ENCODE measurements around the gene NFIA. TPM values are rescaled to one million over a fixed set of nuclear protein-coding genes. Genes with fewer than 3 reads are reported as not detected.
"Not testable (repeated sequence)": the region's sequence is repeated elsewhere in the genome, so short reads cannot be mapped to it uniquely, and the experiment has no call there.

NFIA gene
- total and polyA plus RNA-seq, 5 donors from 2014 or later = 0.86 to 3.9 (median 1.7) TPM

DNA sequence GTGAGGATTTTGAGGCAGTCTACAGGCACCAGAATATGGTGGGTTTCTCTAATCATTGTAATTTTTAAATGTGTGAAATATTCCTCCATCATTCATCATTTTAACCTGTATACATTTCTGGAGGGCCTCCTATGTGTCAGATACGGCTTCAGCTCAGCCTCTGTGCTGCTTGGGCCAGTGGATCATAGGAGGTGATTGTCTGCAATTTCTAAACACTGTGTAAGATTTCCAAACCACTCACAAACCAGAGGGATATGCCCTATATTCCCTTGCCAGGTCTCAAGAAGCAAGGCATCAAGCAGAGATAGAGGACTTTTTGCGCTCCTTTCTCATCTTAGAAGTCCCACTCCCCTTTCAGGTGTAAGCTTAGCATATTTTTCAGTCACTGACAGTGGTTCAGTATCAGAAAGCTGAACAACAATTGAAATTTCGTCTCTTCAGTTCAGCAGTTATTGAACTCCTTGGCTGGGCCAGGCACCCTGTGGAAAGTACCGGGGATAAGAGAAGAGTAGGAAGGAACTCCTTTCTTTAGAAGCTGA is 190.9 kb downstream of the NFIA start:
- H3K4me3 ChIP-seq (ENCODE audit: low read depth, low read length) = no peak overlapping the region
- Mint-ChIP-seq H3K27me3 (peaks cover 11% of the 10 kb centered on the region), H3K27ac (no peak overlapping the region), H3K36me3 (no peaks in the 10 kb centered on the region), H3K4me3 (no peak overlapping the region), H3K4me1 (peaks cover 0 to 20% (median 6%) of the 10 kb centered on the region in 4 donors), H3K9me3 (peaks cover 0 to 1% (median 0%) of the 10 kb centered on the region in 7 donors)
- H3K27ac ChIP-seq (ENCODE audit: insufficient read depth, low read length, poor library complexity, severe bottlenecking) = no peak overlapping the region
- no peaks in the 10 kb centered on the region for H3K27me3 ChIP-seq (ENCODE audit: control insufficient read depth, insufficient read depth, low read length)
- ATAC-seq (ENCODE audit: low read depth in 2 of 2) (no peak), DNase-seq (no peak)
- H3K36me3 ChIP-seq (ENCODE audit: control insufficient read depth, insufficient read depth, low read length) = no peaks in the 10 kb centered on the region
- H3K4me1 ChIP-seq (ENCODE audit: control insufficient read depth, insufficient read depth, low read length, poor library complexity, severe bottlenecking) = peaks cover 3% of the 10 kb centered on the region
- no peaks in the 10 kb centered on the region for H3K9me3 ChIP-seq (ENCODE audit: control insufficient read depth in 2 of 2, low read length in 2 of 2)

DNA sequence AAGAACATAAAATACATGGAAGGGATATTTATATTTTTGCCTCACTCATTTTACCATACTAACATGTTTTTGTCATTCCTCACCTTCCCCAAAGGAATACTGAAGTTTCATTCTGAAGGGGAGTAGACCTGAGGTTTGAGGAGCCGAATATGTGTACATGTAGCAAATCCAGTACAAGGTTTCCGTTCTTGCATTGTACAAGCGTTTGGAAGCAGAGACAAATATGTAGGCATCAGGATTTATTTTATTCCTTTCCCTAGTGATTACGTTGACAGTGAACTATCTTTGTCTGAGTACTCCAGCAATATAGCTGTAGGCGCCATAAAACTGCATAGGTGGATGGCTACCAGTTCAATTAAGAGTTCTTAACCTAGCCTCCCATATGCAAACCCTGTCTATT is 191.5 kb downstream of the NFIA start:
- H3K36me3 Mint-ChIP-seq = peaks cover under 1% of the 10 kb centered on the region
- no peak overlapping the region for H3K4me3 Mint-ChIP-seq
- ATAC-seq (ENCODE audit: low read depth in 2 of 2) (no peak), DNase-seq (no peak)
- H3K9me3 ChIP-seq (ENCODE audit: control insufficient read depth in 2 of 2, low read length in 2 of 2) = no peaks in the 10 kb centered on the region
- peaks cover 0 to 22% (median 6%) of the 10 kb centered on the region in 4 donors for H3K4me1 Mint-ChIP-seq
- peaks cover 0 to 1% (median 0%) of the 10 kb centered on the region in 7 donors for H3K9me3 Mint-ChIP-seq
- H3K4me3 ChIP-seq (ENCODE audit: low read depth, low read length) = no peak overlapping the region
- H3K27me3 ChIP-seq (ENCODE audit: control insufficient read depth, insufficient read depth, low read length) = no peaks in the 10 kb centered on the region
- no peaks in the 10 kb centered on the region for H3K36me3 ChIP-seq (ENCODE audit: control insufficient read depth, insufficient read depth, low read length)
- H3K27me3 Mint-ChIP-seq = peaks cover 15% of the 10 kb centered on the region
- no peak overlapping the region for H3K27ac ChIP-seq (ENCODE audit: insufficient read depth, low read length, poor library complexity, severe bottlenecking)
- H3K4me1 ChIP-seq (ENCODE audit: control insufficient read depth, insufficient read depth, low read length, poor library complexity, severe bottlenecking) = peaks cover 3% of the 10 kb centered on the region
- H3K27ac Mint-ChIP-seq = no peak overlapping the region

DNA sequence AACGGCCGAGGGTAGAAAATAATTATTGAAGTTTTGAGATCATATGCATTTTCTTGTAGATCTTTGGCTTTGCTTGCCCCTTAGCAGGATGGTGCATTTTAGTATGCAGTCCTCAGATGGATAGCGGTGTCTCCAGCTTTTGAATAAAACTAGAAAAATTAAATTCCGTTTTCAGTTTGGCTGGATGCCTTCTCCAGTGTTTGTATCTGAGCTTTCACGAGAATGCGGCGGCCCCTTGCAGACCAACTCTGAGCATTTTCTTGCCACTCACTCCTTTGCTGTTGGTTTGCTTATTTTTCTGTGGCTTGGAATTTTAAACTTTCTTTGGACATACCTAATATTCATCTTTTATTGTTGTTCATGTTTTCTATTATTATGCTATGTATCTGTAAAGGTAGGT is 192.6 kb downstream of the NFIA start:
- Mint-ChIP-seq H3K4me1 (peaks cover 0 to 19% (median 6%) of the 10 kb centered on the region in 4 donors), H3K27ac (no peak overlapping the region), H3K4me3 (no peak overlapping the region), H3K9me3 (peaks cover 0 to 1% (median 0%) of the 10 kb centered on the region in 7 donors), H3K27me3 (peaks cover 15% of the 10 kb centered on the region), H3K36me3 (peaks cover 4% of the 10 kb centered on the region)
- Histone ChIP-seq H3K36me3 (ENCODE audit: control insufficient read depth, insufficient read depth, low read length) (no peaks in the 10 kb centered on the region), H3K4me1 (ENCODE audit: control insufficient read depth, insufficient read depth, low read length, poor library complexity, severe bottlenecking) (peaks cover 3% of the 10 kb centered on the region), H3K27ac (ENCODE audit: insufficient read depth, low read length, poor library complexity, severe bottlenecking) (no peak overlapping the region), H3K27me3 (ENCODE audit: control insufficient read depth, insufficient read depth, low read length) (no peaks in the 10 kb centered on the region), H3K4me3 (ENCODE audit: low read depth, low read length) (no peak overlapping the region), H3K9me3 (ENCODE audit: control insufficient read depth in 2 of 2, low read length in 2 of 2) (no peaks in the 10 kb centered on the region)
- ATAC-seq (ENCODE audit: low read depth in 2 of 2) (no peak), DNase-seq (no peak)

DNA sequence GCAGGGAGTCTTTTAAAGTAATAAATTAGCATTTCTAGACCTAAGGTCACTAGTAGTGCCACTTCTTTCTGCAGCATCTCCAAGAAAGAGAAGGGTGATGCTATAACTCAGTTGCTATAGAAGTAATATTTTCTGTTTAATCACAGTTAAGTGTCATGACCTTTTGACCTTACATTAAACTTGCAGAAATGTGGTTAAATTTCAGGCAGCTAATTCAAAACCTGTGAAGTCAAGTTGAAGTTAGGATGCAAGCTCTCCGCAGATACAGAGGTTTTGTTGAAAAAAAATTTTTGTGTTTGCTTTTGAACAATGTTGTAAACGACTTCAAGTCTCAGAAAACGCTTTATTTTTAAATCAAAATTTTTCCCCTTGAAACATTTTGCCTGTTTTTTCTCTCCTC is 193.9 kb downstream of the NFIA start:
- Mint-ChIP-seq H3K27ac (no peak overlapping the region), H3K4me3 (no peak overlapping the region), H3K36me3 (peaks cover 4% of the 10 kb centered on the region), H3K9me3 (no peaks in the 10 kb centered on the region), H3K27me3 (peaks cover 16% of the 10 kb centered on the region), H3K4me1 (peaks cover 0 to 6% (median 1%) of the 10 kb centered on the region in 4 donors)
- no peak for DNase-seq
- no peaks in the 10 kb centered on the region for H3K27me3 ChIP-seq (ENCODE audit: control insufficient read depth, insufficient read depth, low read length)
- no peaks in the 10 kb centered on the region for H3K4me1 ChIP-seq (ENCODE audit: control insufficient read depth, insufficient read depth, low read length, poor library complexity, severe bottlenecking)
- no peaks in the 10 kb centered on the region for H3K9me3 ChIP-seq (ENCODE audit: control insufficient read depth in 2 of 2, low read length in 2 of 2)
- no peak overlapping the region for H3K4me3 ChIP-seq (ENCODE audit: low read depth, low read length)
- ATAC-seq (ENCODE audit: low read depth in 2 of 2) = no peak
- no peak overlapping the region for H3K27ac ChIP-seq (ENCODE audit: insufficient read depth, low read length, poor library complexity, severe bottlenecking)
- no peaks in the 10 kb centered on the region for H3K36me3 ChIP-seq (ENCODE audit: control insufficient read depth, insufficient read depth, low read length)

DNA sequence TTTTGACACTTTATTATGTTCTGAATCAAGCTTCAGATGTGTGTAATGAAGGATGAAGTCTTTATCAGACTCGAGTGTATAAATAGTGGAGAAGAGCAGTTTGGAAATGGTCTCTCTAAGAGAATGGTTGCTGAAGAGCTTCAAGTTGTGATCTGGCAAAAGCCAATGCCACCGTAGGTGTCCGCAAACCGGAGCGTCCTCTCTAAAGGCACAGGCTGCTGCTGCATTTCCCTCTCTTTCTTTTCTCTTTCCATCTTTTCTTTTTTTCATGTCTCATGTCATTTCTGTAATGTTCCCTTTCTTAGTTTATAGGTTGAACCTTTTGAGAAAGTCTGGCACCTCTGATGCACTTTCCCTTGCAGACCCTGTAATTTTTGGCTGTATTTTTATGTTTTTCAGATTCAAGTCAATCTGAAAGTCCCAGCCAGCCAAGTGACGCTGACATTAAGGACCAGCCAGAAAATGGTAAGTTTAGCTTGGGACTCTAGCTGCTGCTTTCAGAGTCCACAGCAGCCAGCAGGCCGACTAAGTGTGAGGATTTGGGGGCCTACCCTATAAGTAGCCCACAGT is 194.8 kb downstream of the NFIA start:
- no peaks in the 10 kb centered on the region for H3K27me3 ChIP-seq (ENCODE audit: control insufficient read depth, insufficient read depth, low read length)
- Mint-ChIP-seq H3K27ac (no peak overlapping the region), H3K9me3 (no peaks in the 10 kb centered on the region), H3K4me3 (no peak overlapping the region), H3K36me3 (peaks cover 4% of the 10 kb centered on the region), H3K27me3 (peaks cover 20% of the 10 kb centered on the region), H3K4me1 (peaks cover 0 to 5% (median 1%) of the 10 kb centered on the region in 4 donors)
- H3K4me1 ChIP-seq (ENCODE audit: control insufficient read depth, insufficient read depth, low read length, poor library complexity, severe bottlenecking) = no peaks in the 10 kb centered on the region
- no peaks in the 10 kb centered on the region for H3K36me3 ChIP-seq (ENCODE audit: control insufficient read depth, insufficient read depth, low read length)
- no peaks in the 10 kb centered on the region for H3K9me3 ChIP-seq (ENCODE audit: control insufficient read depth in 2 of 2, low read length in 2 of 2)
- no peak for DNase-seq
- no peak overlapping the region for H3K4me3 ChIP-seq (ENCODE audit: low read depth, low read length)
- H3K27ac ChIP-seq (ENCODE audit: insufficient read depth, low read length, poor library complexity, severe bottlenecking) = no peak overlapping the region
- no peak for ATAC-seq (ENCODE audit: low read depth in 2 of 2)

DNA sequence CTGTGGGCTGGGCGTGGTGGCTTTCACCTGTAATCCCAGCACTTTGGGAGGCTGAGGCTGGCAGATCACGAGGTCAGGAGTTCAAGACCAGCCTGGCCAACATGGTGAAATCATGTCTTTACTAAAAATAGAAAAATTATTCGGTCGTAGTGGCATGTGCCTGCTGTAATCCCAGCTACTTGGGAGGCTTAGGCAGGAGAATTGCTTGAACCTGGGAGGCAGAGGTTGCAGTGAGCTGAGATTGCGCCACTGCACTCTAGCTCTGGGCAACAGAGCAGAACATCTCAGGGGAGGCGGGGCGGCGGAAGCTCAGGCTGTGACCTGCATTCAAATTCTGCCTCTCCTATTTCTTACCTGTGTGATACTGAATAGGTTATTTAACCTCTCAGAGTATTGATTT is 196.1 kb downstream of the NFIA start:
- not testable (repeated sequence) for H3K27me3 ChIP-seq (ENCODE audit: control insufficient read depth, insufficient read depth, low read length); H3K4me1 ChIP-seq (ENCODE audit: control insufficient read depth, insufficient read depth, low read length, poor library complexity, severe bottlenecking); ATAC-seq (ENCODE audit: low read depth in 2 of 2); H3K36me3 Mint-ChIP-seq; H3K27ac ChIP-seq (ENCODE audit: insufficient read depth, low read length, poor library complexity, severe bottlenecking); H3K4me3 ChIP-seq (ENCODE audit: low read depth, low read length); H3K27ac Mint-ChIP-seq; H3K4me1 Mint-ChIP-seq; H3K9me3 Mint-ChIP-seq; H3K9me3 ChIP-seq (ENCODE audit: control insufficient read depth in 2 of 2, low read length in 2 of 2); H3K36me3 ChIP-seq (ENCODE audit: control insufficient read depth, insufficient read depth, low read length); H3K4me3 Mint-ChIP-seq; DNase-seq
- peaks cover 18% of the 10 kb centered on the region for H3K27me3 Mint-ChIP-seq

DNA sequence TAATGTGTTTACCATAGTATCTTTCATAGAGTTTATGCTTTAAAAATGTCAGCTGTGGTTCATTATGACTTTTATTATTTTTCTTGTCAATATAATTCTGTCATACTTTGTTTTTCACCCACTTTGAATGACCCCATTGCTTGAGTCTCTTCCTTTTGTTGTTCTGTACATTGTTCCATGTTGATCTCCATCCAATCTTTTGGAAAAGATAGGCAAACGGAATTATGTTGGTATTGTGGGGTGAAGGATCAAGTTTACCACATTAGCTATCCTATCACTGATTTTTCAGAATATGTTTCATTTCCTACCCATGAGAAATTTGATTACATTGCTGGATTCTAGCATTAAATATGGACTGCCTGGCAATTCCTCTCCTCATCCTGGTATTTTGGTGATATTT is 196.6 kb downstream of the NFIA start:
- Mint-ChIP-seq H3K27ac (no peak overlapping the region), H3K4me3 (no peak overlapping the region)
- no peak for DNase-seq

DNA sequence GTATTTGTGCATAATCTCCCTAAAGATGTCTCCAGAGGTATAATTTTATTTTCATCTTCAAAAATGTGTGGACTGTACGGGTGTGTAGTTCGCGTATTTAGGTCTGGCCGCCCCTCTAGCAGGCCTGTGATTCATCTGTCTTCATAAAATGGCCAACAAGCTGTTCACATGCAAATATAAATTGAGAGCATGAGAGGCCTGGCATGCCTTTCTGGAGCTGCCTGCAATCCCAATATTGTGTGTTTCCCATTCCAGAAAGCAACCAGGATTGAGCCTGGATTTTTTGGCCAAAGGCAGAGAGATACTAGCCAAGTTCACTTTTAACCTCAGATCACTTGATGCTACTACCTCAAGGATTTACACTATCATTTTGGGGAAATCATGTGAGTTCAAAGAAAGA is 197.2 kb downstream of the NFIA start:
- H3K27me3 Mint-ChIP-seq = peaks cover 13% of the 10 kb centered on the region
- ATAC-seq (ENCODE audit: low read depth in 2 of 2) = no peak
- H3K27ac Mint-ChIP-seq = no peak overlapping the region

More for the DNA sequence above, 196.6 kb downstream of the NFIA start:
- no peaks in the 10 kb centered on the region for H3K27me3 ChIP-seq (ENCODE audit: control insufficient read depth, insufficient read depth, low read length)
- Mint-ChIP-seq H3K9me3 (no peaks in the 10 kb centered on the region), H3K27me3 (peaks cover 15% of the 10 kb centered on the region), H3K4me1 (peaks cover 0 to 5% (median 1%) of the 10 kb centered on the region in 4 donors), H3K36me3 (peaks cover 4% of the 10 kb centered on the region)
- ATAC-seq (ENCODE audit: low read depth in 2 of 2) = no peak
- no peaks in the 10 kb centered on the region for H3K4me1 ChIP-seq (ENCODE audit: control insufficient read depth, insufficient read depth, low read length, poor library complexity, severe bottlenecking)
- no peaks in the 10 kb centered on the region for H3K36me3 ChIP-seq (ENCODE audit: control insufficient read depth, insufficient read depth, low read length)
- H3K9me3 ChIP-seq (ENCODE audit: control insufficient read depth in 2 of 2, low read length in 2 of 2) = no peaks in the 10 kb centered on the region
- no peak overlapping the region for H3K4me3 ChIP-seq (ENCODE audit: low read depth, low read length)
- no peak overlapping the region for H3K27ac ChIP-seq (ENCODE audit: insufficient read depth, low read length, poor library complexity, severe bottlenecking)

More for the DNA sequence above, 197.2 kb downstream of the NFIA start:
- Histone ChIP-seq H3K9me3 (ENCODE audit: control insufficient read depth in 2 of 2, low read length in 2 of 2) (no peaks in the 10 kb centered on the region), H3K36me3 (ENCODE audit: control insufficient read depth, insufficient read depth, low read length) (no peaks in the 10 kb centered on the region), H3K4me1 (ENCODE audit: control insufficient read depth, insufficient read depth, low read length, poor library complexity, severe bottlenecking) (no peaks in the 10 kb centered on the region), H3K27ac (ENCODE audit: insufficient read depth, low read length, poor library complexity, severe bottlenecking) (no peak overlapping the region), H3K4me3 (ENCODE audit: low read depth, low read length) (no peak overlapping the region), H3K27me3 (ENCODE audit: control insufficient read depth, insufficient read depth, low read length) (no peaks in the 10 kb centered on the region)
- Mint-ChIP-seq H3K9me3 (no peaks in the 10 kb centered on the region), H3K4me3 (no peak overlapping the region), H3K36me3 (peaks cover 4% of the 10 kb centered on the region), H3K4me1 (peaks cover 0 to 5% (median 1%) of the 10 kb centered on the region in 4 donors)
- DNase-seq = no peak
